CD1c-positive myeloid dendritic cell (primary cell): Measurements from ENCODE around the gene ORM1.
A peak's percentile ranks its signal among the peaks of the same experiment; 100 is the strongest.
"Not testable (repeated sequence)": the region's sequence is repeated elsewhere in the genome, so short reads cannot be mapped to it uniquely, and the experiment has no call there.

ENCODE experiments used
- DNase-seq: peaks from one replicate; pipeline ENCODE4 v3.0.0-alpha.2; 2016; ENCODE audit errors: extremely low spot score

The ORM1 gene

DNA sequence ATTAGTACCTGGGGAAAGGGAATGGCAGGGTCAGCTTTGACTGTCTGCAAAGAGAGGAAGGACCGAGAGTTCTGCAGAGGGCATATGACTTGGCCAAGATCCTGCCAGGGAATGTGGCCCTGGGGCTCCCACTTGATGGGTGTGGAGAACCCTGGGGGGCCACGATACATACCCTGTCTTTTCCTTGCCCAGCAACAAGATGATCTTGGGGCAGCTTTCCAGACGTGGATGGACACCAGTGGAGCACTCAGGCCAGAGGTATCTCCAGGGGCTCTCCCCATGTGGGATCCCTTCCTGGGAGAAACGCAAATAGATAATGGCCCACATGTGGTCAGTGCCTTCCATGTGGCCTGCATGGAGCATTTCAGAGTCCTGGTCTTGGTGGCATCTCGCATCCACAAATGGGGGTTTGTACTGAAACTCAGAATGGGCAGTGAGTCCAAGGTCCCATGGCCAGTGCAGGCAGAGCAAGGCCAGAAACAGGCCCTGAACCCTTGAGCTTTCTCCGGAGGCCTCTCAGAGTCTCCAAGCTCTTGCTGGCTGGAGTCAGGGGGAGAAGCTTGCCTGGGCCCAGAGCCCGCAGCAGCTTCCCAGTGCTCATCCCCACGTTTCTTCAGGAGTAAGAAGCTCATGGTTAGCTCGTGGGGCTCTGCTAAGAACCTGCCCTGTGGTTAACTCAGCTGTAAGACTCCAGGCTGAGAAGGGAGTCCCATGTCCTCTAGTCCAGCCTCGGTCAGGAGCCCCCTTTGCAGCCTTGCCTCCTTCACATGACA is 18.3 kb upstream of the ORM1 start:
- no peak for DNase-seq

GRCh38 chr9:114307899-114308267 is 15.0 kb upstream of the ORM1 start:
- no peak for DNase-seq

DNA sequence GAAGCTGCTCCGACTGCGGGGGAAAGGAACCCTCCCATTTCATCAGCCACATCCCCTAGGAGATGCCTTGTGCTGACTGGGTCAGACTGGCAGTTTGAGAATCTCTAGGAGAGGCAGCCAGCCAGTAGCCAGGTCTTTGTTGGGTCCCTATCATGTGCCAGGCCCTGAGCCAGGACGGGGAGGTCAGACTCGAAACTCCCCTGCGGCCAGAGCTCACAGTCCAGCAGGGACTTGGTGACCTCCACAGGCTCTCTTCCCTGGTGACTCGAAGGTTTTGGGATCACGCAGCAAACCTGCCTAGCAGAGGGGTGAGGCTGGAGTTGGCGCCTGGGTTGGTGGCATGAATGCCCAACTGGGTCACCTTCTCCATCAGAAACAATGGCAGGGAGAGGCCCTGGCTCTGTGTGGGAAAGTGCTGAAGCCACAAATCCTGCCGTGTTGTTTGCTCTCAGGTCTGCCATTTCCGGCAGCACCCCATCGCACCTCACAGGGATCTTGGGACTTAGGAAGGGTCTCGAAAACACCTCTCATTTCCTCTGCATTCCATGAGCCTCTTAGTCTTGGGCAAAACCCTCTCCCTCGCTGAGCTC is 14.4 kb upstream of the ORM1 start:
- no peak for DNase-seq

DNA sequence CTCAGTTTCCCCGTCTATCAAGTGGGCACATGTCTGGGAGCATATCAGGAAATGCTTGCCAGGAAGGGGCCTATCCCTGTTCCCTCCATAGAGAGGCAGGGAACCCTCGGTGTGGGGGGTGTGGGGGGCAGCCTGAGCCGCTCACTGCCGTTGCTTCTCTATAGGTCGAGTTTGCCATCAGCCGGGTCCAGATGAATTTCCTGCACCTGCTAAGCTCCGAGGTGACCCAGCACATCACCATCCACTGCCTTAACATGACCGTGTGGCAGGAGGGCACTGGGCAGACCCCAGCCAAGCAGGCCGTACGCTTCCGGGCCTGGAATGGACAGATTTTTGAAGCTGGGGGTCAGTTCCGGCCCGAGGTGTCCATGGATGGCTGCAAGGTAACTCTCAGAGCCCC is 13.8 kb upstream of the ORM1 start:
- DNase-seq: no peak

DNA sequence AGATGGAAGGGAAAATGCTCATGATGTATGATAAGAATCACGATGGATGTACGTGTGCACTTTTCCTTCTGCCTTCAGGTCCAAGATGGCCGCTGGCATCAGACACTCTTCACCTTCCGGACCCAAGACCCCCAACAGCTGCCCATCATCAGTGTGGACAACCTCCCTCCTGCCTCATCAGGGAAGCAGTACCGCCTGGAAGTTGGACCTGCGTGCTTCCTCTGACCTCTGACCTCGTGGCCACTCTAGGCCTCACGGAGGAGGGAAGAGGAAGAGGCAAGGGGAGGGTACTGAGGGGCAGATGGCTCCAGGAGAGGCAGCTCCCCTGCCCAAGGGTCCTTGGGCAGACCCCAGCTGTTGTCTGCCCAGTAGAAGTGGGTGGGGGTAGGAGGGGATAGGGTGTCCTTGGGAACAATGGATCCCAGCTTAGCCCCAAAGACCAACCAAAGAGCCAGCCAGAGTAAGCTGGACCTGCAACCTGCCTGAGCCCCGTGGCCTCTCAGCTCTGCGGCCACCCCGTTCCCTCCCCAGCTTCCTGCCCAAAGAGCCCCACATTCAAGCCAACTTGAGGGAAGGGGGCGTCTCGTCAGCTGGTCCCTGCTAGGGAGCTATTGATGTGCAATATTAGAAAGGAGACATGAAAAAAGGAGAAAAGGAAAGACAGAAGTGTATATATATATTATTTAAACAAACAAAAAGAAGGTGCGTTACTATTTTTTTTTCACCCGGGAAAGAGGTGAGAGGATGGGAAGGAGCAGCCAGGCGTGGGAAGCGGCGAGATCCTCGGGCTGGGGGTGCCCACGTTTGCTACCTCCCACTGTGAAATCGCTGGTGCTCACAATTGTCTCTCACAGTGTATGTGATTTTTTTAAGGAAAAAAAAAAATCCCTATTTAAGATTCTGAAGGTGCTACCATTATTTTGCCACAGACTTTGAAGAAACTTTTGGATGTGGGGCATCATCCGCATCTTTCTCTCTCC is 12.1 kb upstream of the ORM1 start:
- DNase-seq: no peak

GRCh38 chr9:114311571-114312512 is 11.1 kb upstream of the ORM1 start:
- DNase-seq: no peak

GRCh38 chr9:114312513-114312875 is 10.4 kb upstream of the ORM1 start:
- DNase-seq: no peak

DNA sequence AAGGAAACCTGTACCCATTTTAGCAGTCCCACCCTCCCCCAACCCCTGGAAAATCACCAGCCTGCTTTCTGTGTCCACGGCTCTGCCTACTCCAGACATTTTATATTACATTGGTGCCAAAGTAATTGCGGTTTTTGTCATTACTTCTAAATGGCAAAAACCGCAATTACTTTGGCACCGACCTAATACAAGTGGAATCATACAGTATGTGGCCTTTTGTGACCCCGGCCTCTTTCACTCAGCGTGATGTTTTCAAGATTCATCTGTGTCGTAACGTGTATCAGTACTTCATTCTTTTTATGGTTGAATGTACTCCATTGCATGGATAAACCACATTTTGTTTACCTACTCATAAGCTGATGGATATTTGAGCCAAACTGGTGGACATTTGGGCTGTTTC is 9.7 kb upstream of the ORM1 start:
- DNase-seq: no peak

DNA sequence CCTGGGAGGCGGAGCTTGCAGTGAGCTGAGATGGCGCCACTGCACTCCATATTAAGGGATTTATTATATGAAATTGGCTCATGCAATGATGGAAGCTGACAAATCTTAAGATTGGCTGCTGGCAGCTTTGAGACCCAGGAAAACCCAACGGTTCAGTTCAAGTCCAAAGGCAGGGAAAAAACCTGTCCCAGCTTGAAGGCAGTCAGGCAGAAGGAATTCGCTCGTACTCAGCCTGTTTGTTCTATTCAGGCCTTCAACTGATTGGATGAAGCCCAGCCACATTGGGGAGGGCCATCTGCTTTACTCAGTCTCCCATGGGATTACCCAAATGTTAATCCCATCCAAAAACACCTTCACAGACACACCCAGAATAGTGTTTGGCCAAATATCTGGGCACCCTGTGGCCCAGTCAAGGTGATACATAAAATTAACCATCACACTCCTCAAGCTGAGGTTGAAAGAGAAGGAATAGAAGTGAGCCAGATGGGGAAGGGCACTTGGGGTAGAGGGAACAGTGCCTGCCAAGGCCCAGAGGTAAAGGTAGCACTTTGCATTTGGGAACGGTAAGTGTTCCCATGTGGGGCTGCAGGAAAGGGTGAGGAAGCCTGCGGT is 8.5 kb upstream of the ORM1 start:
- no peak for DNase-seq

DNA sequence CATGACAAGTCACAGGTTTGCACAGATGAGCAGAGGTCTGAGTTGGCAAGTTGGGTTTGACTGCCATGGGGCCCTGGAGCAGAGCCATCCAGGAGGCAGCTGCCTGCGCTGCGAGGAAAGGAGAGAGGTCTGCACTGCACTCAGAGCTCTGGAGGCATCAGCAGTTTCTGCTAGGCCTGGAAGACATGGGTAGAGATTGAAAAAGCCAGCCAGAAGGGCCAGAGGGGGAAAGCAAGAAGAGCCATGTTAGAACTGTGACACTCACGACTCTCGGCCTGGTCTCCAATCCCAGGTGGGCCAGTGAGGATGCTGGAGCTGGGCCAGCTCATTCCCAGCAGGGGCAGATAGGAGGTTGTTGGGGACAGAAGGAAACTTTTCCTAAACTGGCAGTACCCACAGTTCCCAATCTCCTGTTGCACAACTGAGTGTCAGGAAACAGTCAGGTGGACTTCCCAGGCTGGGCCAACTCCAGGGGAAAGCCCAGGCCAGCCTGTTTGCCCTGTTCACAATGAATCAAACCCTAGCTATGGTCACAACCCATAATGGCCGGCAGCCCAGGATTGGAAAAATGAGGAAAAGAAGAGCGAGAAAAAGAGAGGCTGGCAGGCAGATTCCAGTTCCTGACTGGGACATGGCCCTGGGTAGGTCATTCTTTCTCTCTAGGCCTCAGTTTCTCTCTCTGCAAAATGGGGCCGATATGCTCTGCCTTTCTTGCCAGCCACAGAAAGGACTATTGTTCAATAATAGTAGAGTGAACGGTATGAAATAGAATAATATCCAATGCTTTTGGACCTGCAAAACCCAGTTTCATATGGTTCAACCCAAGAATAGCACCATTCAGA is 7.8 kb upstream of the ORM1 start:
- DNase-seq: no peak

- peak; percentile 63 for DNase-seq
These were observed 7.1 kb upstream of the ORM1 start for GRCh38 chr9:114315723-114316363.

- DNase-seq: no peak
These were observed 6.2 kb upstream of the ORM1 start for GRCh38 chr9:114316605-114317230.

DNA sequence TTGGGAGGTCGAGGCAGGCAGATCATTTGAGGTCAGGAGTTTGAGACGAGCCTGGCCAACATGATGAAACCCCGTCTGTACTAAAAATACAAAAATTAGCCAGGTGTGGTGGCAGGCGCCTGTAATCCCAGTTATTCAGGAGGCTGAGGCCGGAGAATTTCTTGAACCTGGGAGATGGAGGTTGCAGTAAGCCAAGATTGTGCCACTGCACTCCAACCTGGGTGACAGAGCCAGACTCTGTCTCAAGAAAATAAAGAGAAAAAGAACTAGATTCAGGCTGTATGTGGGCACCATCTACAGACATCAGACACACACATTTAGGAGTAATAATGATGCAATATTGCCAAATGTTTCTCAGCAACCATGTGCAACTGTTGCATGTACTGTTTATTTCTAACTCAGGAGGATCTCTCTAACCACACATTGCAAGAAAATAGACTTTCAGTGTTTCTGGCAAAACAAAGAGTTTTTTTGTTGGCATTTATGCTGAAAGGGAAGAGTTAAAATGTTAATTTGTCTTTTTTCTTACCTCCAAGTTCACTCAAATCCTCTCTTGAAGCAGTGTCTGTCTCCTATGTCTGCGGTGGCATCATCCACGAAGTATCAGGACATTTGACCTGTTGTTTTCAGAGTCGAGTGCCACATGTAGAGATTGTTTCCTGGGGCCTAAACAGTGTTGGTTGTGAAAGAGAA is 5.1 kb upstream of the ORM1 start:
- peak; percentile 53 for DNase-seq

DNA sequence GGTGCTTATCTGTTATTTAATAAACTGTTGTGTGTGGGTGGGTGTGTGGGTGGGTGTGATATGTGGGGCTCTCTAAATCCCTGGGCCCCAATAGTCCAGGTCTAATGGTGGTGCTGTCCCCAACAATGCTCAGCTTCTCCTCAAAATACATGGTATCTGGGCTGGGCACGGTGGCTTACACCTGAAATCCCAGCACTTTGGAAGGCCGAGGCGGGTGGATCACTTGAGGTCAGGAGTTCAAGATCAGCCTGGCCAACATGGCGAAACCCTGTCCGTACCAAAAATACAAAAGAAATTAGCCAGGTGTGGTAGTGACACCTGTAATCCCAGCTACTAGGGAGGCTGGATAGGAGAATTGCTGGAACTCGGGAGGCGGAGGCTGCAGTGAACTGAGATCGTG is 4.5 kb upstream of the ORM1 start:
- DNase-seq: no peak

GRCh38 chr9:114319147-114319546 is 3.8 kb upstream of the ORM1 start:
- DNase-seq: no peak

- DNase-seq: not testable (repeated sequence)
These were observed 2.2 kb upstream of the ORM1 start for GRCh38 chr9:114320710-114321109.

DNA sequence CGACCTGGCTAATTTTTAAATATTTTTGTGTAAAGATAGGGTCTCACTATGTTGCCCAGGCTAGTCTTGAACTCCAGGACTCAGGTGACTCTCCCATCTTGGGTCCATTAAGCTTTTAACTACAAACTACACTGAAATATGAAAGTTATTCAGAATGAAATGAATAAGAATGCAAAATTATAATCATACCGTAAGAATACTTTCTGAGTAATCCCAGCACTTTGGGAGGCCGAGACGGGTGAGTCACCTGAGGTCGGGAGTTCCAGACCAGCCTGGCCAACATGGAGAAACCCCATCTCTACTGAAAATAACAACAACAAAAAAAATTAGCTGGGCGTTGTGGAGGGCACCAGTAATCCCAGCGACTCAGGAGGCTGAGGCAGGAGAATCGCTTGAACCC is 1.1 kb upstream of the ORM1 start:
- no peak for DNase-seq

DNA sequence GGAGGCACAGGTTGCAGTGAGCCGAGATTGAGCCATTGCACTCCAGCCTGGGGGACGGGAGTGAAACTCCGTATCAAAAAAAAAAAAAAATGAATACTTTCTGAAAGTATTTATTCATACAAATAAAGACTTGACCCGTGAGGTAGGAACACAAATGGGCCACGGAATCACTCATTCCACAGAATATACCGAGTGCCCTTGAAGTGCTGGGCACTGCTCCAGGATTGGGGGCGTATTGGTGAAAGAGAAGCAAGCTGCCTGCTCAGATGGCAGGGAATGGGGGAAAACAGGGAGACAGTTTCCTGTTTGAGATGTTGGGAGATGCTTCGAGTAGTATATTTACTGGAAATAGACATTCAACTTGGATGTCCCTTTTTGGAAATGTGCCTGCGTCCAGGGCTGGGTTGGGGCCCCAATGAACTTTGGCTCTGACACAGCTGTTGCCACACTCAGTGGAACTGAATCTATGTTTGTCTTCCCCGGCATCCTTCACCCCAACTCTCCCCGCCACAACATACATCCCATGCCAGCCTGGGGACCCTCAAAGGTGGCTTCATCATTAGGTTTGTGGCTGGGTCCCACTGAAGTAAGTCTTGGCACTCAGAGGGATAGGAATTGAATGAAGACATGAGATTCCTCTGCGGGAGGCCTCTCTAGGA is 609 bp upstream of the ORM1 start:
- DNase-seq: not testable (repeated sequence)
